NCI-H748 (cell line): ENCODE measurements around the gene SIX5.
"Not testable (repeated sequence)": the region's sequence is repeated elsewhere in the genome, so short reads cannot be mapped to it uniquely, and the experiment has no call there.

ENCODE experiments used
- DNase-seq: peaks from one replicate; lab custom pipeline; 2025; ENCODE audit not compliant: unreplicated experiment; lab: John Stamatoyannopoulos, UW

The SIX5 gene

DNA sequence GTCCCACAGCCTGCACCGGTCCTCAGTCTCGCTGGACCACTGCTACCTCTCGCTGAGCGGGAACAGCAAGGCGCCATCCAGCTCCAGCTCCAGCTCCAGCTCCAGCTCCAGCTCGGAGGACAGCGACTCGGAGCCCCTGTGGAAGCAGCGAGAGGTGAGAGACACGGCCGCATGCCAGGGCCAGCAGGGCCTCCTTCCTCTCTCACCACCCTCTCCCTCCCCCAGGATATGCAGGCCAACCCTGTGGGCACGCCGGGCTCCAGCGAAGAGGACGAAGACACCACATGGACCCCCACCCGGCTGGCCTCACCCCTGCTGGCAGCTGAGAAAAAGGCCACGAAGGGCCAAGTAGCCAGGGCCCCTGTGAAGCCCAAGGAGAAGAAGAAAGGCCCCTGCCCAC, 7.3 kb downstream of the SIX5 start:
- DNase-seq = no peak

- no peak for DNase-seq
Observed at GRCh38 chr19:45758921-45759320, 10.1 kb downstream of the SIX5 start.

GRCh38 chr19:45757695-45758094, 11.4 kb downstream of the SIX5 start:
- DNase-seq = no peak

DNA sequence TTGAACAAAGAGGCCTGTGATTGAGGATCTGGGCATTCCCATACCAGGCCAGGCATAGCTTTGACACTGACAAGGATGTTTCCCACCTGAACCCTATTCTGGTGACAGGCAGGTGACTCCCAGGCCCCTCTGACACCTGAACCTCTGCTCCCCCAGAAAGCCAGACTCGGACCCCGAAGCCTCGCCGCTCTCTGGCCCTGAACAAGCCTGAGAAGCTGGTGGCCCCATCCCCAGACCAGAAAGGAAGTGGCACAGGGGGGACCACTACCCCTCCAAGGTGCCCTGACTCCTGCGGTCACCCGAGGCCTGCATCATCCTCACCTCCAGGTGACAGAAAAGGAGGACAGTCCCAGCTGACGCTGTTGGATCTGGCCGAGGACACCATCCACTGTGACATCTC, 14.7 kb downstream of the SIX5 start:
- DNase-seq = no peak

GRCh38 chr19:45753548-45753947, 15.5 kb downstream of the SIX5 start:
- DNase-seq = no peak

- DNase-seq = no peak
Observed at GRCh38 chr19:45752639-45753038, 16.4 kb downstream of the SIX5 start.

GRCh38 chr19:45751483-45751882, 17.6 kb downstream of the SIX5 start:
- not testable (repeated sequence) for DNase-seq

GRCh38 chr19:45747513-45747912, 21.5 kb downstream of the SIX5 start:
- DNase-seq = no peak

DNA sequence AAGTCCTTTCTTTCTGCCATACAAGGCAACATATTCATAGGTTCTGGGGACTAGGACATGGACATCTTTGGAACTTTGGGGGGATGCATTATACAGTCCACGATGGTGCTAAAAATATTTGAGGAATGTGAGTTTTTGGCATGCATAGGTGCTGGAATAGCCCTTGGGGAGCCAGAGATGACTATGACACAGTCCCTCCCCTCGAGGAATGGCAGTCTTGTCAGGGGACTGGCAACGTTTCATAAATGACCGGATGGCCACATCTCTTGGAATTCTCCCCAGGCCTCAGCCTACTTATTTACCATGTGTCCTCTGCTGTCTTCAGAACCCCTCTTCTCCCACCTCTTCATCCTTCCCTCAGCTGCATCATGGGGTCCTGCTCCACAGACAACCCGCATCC, 22.2 kb downstream of the SIX5 start:
- no peak for DNase-seq

DNA sequence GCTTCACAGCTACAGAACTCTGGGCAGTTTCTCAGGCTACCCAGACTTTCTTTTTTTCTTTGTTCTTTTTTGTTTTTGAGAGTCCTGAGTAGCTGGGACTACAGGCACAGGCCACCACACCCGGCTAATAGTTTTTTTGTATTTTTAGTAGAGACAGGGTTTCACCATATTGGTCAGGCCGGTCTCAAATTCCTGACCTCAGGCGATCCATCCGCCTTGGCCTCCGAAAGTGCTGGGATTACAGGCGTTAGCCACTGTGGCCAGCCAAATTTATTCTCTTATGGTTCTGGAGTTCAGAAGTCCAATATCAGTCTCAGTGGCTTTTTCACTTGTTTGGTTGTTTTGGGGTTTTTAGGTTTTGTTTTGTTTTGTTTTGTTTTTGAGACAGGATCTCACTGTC, 23.4 kb downstream of the SIX5 start:
- no peak for DNase-seq

GRCh38 chr19:45742969-45743368, 26.1 kb downstream of the SIX5 start:
- no peak for DNase-seq

DNA sequence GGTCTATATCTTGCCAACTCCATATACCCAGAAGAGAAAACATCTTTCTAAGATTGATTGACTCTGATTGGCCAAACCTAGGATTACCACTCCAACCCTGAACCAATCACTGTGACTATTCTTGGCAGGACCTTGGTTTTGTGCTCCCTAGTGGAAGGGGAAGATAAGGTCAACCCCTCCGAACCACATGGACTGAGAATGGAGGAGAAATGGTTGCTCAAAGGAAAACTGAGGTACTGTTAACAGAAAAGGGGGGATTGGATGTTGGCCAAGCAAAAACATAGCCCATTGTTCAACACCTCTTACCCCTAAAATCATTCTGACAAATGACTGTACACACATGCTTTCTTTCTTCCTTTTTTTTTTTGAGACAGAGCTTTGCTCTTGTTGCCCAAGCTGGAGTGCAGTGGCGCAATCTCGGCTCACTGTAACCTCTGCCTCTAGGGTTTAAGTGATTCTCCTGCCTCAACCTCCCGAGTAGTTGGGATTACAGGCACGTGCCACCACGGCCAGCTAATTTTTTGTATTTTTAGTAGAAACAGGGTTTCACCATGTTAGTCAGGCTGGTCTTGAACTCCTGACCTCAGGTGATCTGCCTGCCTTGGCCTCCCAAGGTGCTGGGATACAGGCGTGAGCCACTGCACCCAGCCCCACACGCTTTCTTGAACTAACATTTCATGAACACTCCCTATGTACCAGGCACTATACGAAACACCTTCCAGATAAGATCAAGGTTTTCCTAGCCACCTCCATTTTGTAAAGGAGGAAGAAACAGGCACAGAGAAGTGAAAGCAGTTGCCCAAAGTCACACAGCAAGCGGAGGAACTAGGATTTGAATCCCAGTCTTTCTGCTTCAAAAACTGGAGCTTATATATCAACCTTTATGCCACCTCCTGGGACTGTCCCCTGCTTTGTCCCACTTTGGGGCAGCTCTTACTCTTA, 29.3 kb downstream of the SIX5 start:
- DNase-seq = no peak

DNA sequence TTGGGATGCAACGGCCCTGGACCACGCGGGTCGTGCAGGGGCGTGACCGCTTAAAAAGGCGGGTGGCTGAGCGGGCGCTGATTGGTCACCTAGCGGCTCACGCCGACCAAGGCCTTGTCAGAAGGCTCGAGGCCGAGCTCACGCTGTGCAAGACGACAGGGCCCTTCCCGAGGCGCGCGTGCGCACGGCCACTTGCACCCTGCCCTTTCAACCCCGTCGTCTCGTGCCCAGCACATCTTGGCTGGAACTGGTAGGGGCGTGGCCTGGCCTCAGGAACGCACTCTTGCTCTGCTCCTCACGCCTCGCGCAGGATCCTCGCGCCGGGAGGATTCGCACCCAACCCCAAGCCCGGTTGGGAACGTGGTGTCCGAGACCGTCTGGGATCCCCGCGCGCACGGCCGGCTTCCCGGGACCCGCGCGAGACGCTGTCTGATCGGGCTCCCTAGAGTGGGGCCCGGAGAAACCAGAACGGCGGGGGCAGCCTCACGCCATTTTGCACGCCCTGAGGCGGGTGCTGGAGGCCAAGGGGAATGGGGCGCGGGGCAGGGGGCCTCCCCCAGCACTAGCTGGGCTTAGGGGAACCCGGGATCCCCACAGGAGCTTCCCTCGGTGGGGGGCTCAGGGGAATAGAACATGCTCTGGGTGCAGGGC, 35.8 kb downstream of the SIX5 start, which contains the start of gene MEIOSIN:
TSS of gene MEIOSIN (plus strand) at position 280 of the 651 bp plus-strand sequence. CDS start 1,938 bp downstream, outside the sequence.
- DNase-seq = no peak

GRCh38 chr19:45730368-45731288, 38.4 kb downstream of the SIX5 start, which contains the start of gene FBXO46:
TSS of gene FBXO46 (minus strand) at chr19:45730896. CDS start at chr19:45713495, 17,401 bp downstream.
- DNase-seq = peak; percentile 100

DNA sequence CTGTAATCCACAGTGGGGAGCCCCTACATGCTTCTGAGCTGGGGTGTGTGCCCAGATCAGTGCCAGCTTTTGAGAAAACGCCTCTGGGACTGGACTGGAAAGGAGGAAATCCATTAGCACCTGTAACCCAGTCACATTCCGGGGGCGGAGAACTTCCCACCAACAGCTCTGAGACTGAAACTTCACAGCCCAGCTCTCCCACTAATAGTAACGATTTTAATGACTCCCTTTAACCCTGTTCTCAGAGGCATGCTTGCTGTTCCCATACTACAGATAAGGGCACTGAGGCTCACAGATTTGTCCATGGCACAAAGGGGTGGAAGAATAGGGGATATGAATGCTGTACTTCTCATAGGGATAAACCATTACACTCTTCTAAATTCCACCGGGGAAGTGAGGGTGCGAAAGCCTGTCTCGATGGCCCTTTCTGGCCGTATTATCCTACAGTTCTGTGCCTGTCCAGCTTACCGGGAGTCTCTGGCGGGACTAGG, 39.2 kb downstream of the SIX5 start:
- no peak for DNase-seq

- DNase-seq = not testable (repeated sequence)
Observed at GRCh38 chr19:45728683-45729082, 40.4 kb downstream of the SIX5 start.

- not testable (repeated sequence) for DNase-seq
Observed at GRCh38 chr19:45720065-45720464, 49.0 kb downstream of the SIX5 start.

- DNase-seq = no peak
Observed at GRCh38 chr19:45717983-45718650, 50.9 kb downstream of the SIX5 start.

GRCh38 chr19:45717131-45717982, 51.7 kb downstream of the SIX5 start:
- DNase-seq = peak; percentile 100
